Parathyroid adenoma (tissue), 2 donors: ENCODE results near the gene PSME2.
A peak's percentile ranks its signal among the peaks of the same experiment; 100 is the strongest.

Source experiments
- H2AFZ ChIP-seq: fragments of 300-600 bp; sonication (generic); one replicate; pipeline ENCODE4 v1.7.0; 2017; ENCODE audit warnings: antibody characterized with exemption, mild to moderate bottlenecking
- H3K27ac ChIP-seq: fragments of 300-600 bp; sonication (generic); one replicate; pipeline ENCODE4 v1.7.0; 2017
- H3K27me3 ChIP-seq: fragments of 300-600 bp; sonication (generic); one replicate; pipeline ENCODE4 v1.7.0; 2017; ENCODE audit warnings: low read length; ENCODE audit not compliant: control insufficient read depth, insufficient read depth
- H3K36me3 ChIP-seq: fragments of 300-600 bp; sonication (generic); one replicate; pipeline ENCODE4 v1.7.0; 2017; ENCODE audit warnings: low read length; ENCODE audit not compliant: control insufficient read depth, insufficient read depth
- H3K4me1 ChIP-seq: fragments of 300-600 bp; sonication (generic); one replicate; pipeline ENCODE4 v1.7.0; 2017; ENCODE audit warnings: control low read depth
- H3K4me2 ChIP-seq: fragments of 300-600 bp; sonication (generic); one replicate; pipeline ENCODE4 v1.7.0; 2017; ENCODE audit warnings: low read length
- H3K4me3 ChIP-seq: fragments of 300-600 bp; sonication (generic); one replicate; pipeline ENCODE4 v1.7.0; 2017; ENCODE audit warnings: low read depth, low read length
- H3K79me2 ChIP-seq: fragments of 300-600 bp; sonication (generic); one replicate; pipeline ENCODE4 v1.7.0; 2017; ENCODE audit warnings: control low read depth
- H3K9ac ChIP-seq: fragments of 300-600 bp; sonication (generic); one replicate; pipeline ENCODE4 v1.7.0; 2017; ENCODE audit warnings: mild to moderate bottlenecking
- H3K9me3 ChIP-seq: fragments of 300-600 bp; sonication (generic); one replicate; pipeline ENCODE4 v1.7.0; 2017; ENCODE audit warnings: low read length; ENCODE audit not compliant: control insufficient read depth
- TF ChIP-seq, protein P1 (sequence below): fragments of 300-600 bp; sonication (generic); IDR thresholded peaks from one replicate; pipeline ENCODE4 v1.7.0; 2017; ENCODE audit warnings: antibody characterized with exemption, mild to moderate bottlenecking
- donor health status: primary hyperparathyroidism.

PSME2 gene

GRCh38 chr14:24143511-24143910, 2.9 kb downstream of the PSME2 start:
- Histone ChIP-seq H3K9ac (no peak overlapping the region), H3K4me3 (no peak overlapping the region), H2AFZ (no peak overlapping the region), H3K27ac (no peak overlapping the region), H3K9me3 (no peaks in the 10 kb centered on the region), H3K27me3 (no peaks in the 10 kb centered on the region), H3K4me1 (peaks cover 17% of the 10 kb centered on the region), H3K79me2 (peaks cover 14% of the 10 kb centered on the region), H3K4me2 (no peak overlapping the region), H3K36me3 (no peaks in the 10 kb centered on the region)
- TF ChIP-seq, protein P1, sequence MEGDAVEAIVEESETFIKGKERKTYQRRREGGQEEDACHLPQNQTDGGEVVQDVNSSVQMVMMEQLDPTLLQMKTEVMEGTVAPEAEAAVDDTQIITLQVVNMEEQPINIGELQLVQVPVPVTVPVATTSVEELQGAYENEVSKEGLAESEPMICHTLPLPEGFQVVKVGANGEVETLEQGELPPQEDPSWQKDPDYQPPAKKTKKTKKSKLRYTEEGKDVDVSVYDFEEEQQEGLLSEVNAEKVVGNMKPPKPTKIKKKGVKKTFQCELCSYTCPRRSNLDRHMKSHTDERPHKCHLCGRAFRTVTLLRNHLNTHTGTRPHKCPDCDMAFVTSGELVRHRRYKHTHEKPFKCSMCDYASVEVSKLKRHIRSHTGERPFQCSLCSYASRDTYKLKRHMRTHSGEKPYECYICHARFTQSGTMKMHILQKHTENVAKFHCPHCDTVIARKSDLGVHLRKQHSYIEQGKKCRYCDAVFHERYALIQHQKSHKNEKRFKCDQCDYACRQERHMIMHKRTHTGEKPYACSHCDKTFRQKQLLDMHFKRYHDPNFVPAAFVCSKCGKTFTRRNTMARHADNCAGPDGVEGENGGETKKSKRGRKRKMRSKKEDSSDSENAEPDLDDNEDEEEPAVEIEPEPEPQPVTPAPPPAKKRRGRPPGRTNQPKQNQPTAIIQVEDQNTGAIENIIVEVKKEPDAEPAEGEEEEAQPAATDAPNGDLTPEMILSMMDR = no peak

DNA sequence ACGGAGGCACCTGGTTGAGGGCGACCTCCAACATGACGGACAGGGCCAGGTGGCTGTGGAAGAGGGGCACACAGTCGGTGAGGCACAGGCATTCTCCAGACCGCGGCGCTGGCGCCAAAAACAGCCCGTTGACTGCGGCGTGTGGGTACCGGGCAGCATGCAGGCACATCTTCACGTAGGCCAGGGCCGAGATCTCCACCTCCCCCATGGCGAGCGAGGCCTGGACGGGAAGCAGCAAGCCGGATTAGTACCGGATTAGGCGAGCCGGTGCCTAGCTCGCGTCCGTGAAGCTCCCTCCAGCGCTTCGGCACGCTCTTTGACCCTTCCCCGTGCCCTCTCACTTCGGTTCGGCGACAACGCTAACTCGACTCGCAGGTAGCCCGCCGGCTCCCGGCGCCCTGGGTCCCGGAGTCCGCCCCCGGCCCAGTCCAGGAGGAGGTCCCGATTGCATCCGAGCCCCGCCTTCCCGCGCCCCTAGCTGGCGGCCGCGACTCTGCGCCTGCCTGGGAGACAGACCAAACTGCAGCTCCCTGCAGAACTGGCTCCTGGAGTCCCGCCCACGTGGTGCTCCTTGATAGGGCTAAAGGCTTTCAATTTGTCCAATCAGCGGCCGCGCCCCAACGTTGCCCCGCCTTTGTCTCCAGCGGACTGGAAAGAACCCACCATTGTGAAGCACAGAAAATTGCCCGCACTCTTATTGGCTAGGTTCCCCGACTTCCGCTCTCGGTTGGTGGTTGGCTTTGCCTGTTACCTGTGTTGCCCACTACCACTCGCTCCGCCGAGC, 5.1 kb downstream of the PSME2 start, which contains the start of gene EMC9:
Gene EMC9 (minus strand): TSS at position 495 of the 784 bp plus-strand sequence. CDS start 287 bp downstream, at position 208.
- H3K4me3 ChIP-seq = peak within 1 kb of the TSS; percentile 79
- TF ChIP-seq, protein P1 = peak; percentile 40
- peaks cover 7% of the 10 kb centered on the region for H3K79me2 ChIP-seq
- peak within 1 kb of the TSS; percentile 38 for H3K9ac ChIP-seq
- H3K36me3 ChIP-seq = no peaks in the 10 kb centered on the region
- peak within 1 kb of the TSS; percentile 97 for H3K4me2 ChIP-seq
- H3K27ac ChIP-seq = peak within 1 kb of the TSS; percentile 91
- no peaks in the 10 kb centered on the region for H3K9me3 ChIP-seq
- peaks cover 15% of the 10 kb centered on the region for H3K4me1 ChIP-seq
- peak within 1 kb of the TSS; percentile 81 for H2AFZ ChIP-seq
- no peaks in the 10 kb centered on the region for H3K27me3 ChIP-seq

DNA sequence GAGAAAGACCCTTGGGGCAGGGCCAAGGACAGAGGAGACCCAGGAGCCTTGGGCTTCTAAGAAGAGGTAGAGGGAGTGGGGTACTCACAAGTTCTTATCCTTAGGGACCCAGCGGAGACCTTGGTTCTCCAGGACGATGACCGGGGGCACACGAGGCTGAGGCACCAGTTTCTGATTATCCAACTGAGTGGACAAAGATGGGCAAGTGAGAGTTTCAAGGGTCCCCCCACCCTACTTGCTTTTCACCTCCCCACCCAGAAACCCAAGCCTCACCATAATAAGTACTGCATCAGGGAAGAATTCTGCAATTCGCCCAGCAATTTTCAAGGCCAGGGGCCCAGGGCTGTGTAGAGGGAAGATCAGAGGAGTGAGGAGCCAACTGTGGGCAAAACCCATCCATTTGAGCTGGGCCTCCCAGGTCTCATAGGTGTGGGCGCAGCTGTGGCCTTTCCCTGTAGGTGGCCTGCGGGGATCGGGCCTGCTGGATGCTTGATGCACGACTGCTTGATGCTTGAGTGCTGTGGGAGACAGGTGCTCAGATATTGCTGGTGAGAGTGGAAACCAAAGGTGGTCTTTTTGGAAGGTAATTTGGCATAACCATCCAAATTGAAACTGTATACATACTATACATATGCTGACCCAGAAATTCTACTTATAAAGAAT, 7.0 kb downstream of the PSME2 start:
- Histone ChIP-seq H3K79me2 (peaks cover 7% of the 10 kb centered on the region), H3K36me3 (no peaks in the 10 kb centered on the region), H3K27ac (no peak overlapping the region), H2AFZ (no peak overlapping the region), H3K4me2 (no peak overlapping the region), H3K27me3 (no peaks in the 10 kb centered on the region), H3K4me1 (peaks cover 8% of the 10 kb centered on the region), H3K9ac (no peak overlapping the region), H3K4me3 (no peak overlapping the region), H3K9me3 (no peaks in the 10 kb centered on the region)
- TF ChIP-seq, protein P1 = no peak

GRCh38 chr14:24138396-24139271, 7.8 kb downstream of the PSME2 start:
- Histone ChIP-seq H3K4me2 (no peak overlapping the region), H3K36me3 (no peaks in the 10 kb centered on the region), H3K9me3 (no peaks in the 10 kb centered on the region), H3K4me1 (peaks cover 8% of the 10 kb centered on the region), H3K4me3 (no peak overlapping the region), H3K27ac (no peak overlapping the region), H3K27me3 (no peaks in the 10 kb centered on the region), H2AFZ (no peak overlapping the region), H3K9ac (no peak overlapping the region), H3K79me2 (peaks cover 4% of the 10 kb centered on the region)
- TF ChIP-seq, protein P1 = no peak
